ENCODE results near the gene TRMT61A.

TRMT61A gene

GRCh38 chr14:103535081-103535890 is 6.3 kb downstream of the TRMT61A start:
- Histone ChIP-seq H3K36me3 (ENCODE audit: control insufficient read depth, low read length) (peaks cover 25% of the 10 kb centered on the region), H3F3A (ENCODE audit: control insufficient read depth, insufficient read depth) (no peaks in the 10 kb centered on the region), H3K4me1 (ENCODE audit: control insufficient read depth, low read length) (peaks cover 11% of the 10 kb centered on the region), H3K4me3 (ENCODE audit: low read length) (no peak overlapping the region), H3K27me3 (ENCODE audit: control insufficient read depth, low read length) (peaks cover under 1% of the 10 kb centered on the region; the same call in 1 of the 2 replicates), H4K20me1 (ENCODE audit: control insufficient read depth, insufficient read depth, low read depth, low read length) (no peaks in the 10 kb centered on the region), H3K9me2 (replicated peaks; ENCODE audit: control insufficient read depth, low read length) (no peaks in the 10 kb centered on the region), H3K79me2 (ENCODE audit: control insufficient read depth, low read length) (peaks cover 20% of the 10 kb centered on the region), H3K27ac (ENCODE audit: low read depth, low read length) (no peak overlapping the region), H3K4me2 (ENCODE audit: low read length) (no peak overlapping the region), H3K9me3 (ENCODE audit: control insufficient read depth, insufficient read depth, low read length) (no peaks in the 10 kb centered on the region)
- TF ChIP-seq EZH2phosphoT487 (IDR thresholded peaks at IDR 0.05; ENCODE audit: borderline replicate concordance, low read length) (no peak), CTCF (IDR thresholded peaks at IDR 0.05; ENCODE audit: low read depth, low read length, poor library complexity, severe bottlenecking) (no peak)

- Histone ChIP-seq H3F3A (ENCODE audit: control insufficient read depth, insufficient read depth) (no peaks in the 10 kb centered on the region), H3K27ac (ENCODE audit: low read depth, low read length) (no peak overlapping the region), H3K27me3 (ENCODE audit: control insufficient read depth, low read length) (peaks cover 4% of the 10 kb centered on the region), H3K4me2 (ENCODE audit: low read length) (no peak overlapping the region), H3K9me3 (ENCODE audit: control insufficient read depth, insufficient read depth, low read length) (no peaks in the 10 kb centered on the region), H3K36me3 (ENCODE audit: control insufficient read depth, low read length) (peaks cover 18% of the 10 kb centered on the region; the same call in 1 of the 2 replicates), H3K9me2 (replicated peaks; ENCODE audit: control insufficient read depth, low read length) (no peaks in the 10 kb centered on the region), H3K79me2 (ENCODE audit: control insufficient read depth, low read length) (peaks cover 12% of the 10 kb centered on the region), H3K4me3 (ENCODE audit: low read length) (no peak overlapping the region), H4K20me1 (ENCODE audit: control insufficient read depth, insufficient read depth, low read depth, low read length) (no peaks in the 10 kb centered on the region), H3K4me1 (ENCODE audit: control insufficient read depth, low read length) (peaks cover 3% of the 10 kb centered on the region; the same call in 1 of the 2 replicates)
- TF ChIP-seq CTCF (IDR thresholded peaks at IDR 0.05; ENCODE audit: low read depth, low read length, poor library complexity, severe bottlenecking) (no peak), EZH2phosphoT487 (IDR thresholded peaks at IDR 0.05; ENCODE audit: borderline replicate concordance, low read length) (no peak)
These were observed 7.0 kb downstream of the TRMT61A start for GRCh38 chr14:103535891-103536565.

GRCh38 chr14:103536693-103537092 is 7.7 kb downstream of the TRMT61A start:
- Histone ChIP-seq H3K9me3 (ENCODE audit: control insufficient read depth, insufficient read depth, low read length) (no peaks in the 10 kb centered on the region), H3K4me2 (ENCODE audit: low read length) (no peak overlapping the region), H3K27me3 (ENCODE audit: control insufficient read depth, low read length) (peaks cover 4% of the 10 kb centered on the region), H3K9me2 (replicated peaks; ENCODE audit: control insufficient read depth, low read length) (no peaks in the 10 kb centered on the region), H3K27ac (ENCODE audit: low read depth, low read length) (no peak overlapping the region), H3F3A (ENCODE audit: control insufficient read depth, insufficient read depth) (no peaks in the 10 kb centered on the region), H3K4me1 (ENCODE audit: control insufficient read depth, low read length) (no peaks in the 10 kb centered on the region), H3K36me3 (ENCODE audit: control insufficient read depth, low read length) (peaks cover 14% of the 10 kb centered on the region; the same call in 1 of the 2 replicates), H3K79me2 (ENCODE audit: control insufficient read depth, low read length) (peaks cover 6% of the 10 kb centered on the region), H4K20me1 (ENCODE audit: control insufficient read depth, insufficient read depth, low read depth, low read length) (no peaks in the 10 kb centered on the region), H3K4me3 (ENCODE audit: low read length) (no peak overlapping the region)
- TF ChIP-seq EZH2phosphoT487 (IDR thresholded peaks at IDR 0.05; ENCODE audit: borderline replicate concordance, low read length) = no peak
- TF ChIP-seq CTCF (IDR thresholded peaks at IDR 0.05; ENCODE audit: low read depth, low read length, poor library complexity, severe bottlenecking) = no peak
